CD4-positive, alpha-beta memory T cell (primary cell): Measurements from ENCODE around the gene PI4KA. TPM values are rescaled to one million over a fixed set of nuclear protein-coding genes. Genes with fewer than 3 reads are reported as not detected.
A peak's percentile ranks its signal among the peaks of the same experiment; 100 is the strongest.
"Not testable (repeated sequence)": the region's sequence is repeated elsewhere in the genome, so short reads cannot be mapped to it uniquely, and the experiment has no call there.

Experiments used
- CTCF ChIA-PET: fragments of 350-600 bp; sonication (Branson Sonifier 250); formaldehyde crosslinking; loops from one replicate; lab custom pipeline; 2021; ENCODE audit warnings: inconsistent platforms; ENCODE audit not compliant: partially characterized antibody; lab: Charles Lee
- POLR2A ChIA-PET: fragments of 350-600 bp; sonication (Branson Sonifier 250); formaldehyde crosslinking; loops from one replicate; lab custom pipeline; 2021; ENCODE audit not compliant: partially characterized antibody; lab: Charles Lee
- DNase-seq, 5 donors: peaks; one replicate each; pipeline versions ENCODE4 v3.0.0 to v3.0.0-alpha.2; 2020 to 2022; ENCODE audit warnings: mixed read lengths in 1 of 5
- H3K27ac ChIP-seq: one replicate; pipeline ENCODE4 v1.7.0; 2013; ENCODE audit warnings: low read depth, low read length
- H3K27me3 ChIP-seq: 2 replicates; pipeline ENCODE4 v1.7.0; 2013; ENCODE audit warnings: mild to moderate bottlenecking, low read length, moderate library complexity; ENCODE audit not compliant: insufficient read depth
- H3K36me3 ChIP-seq: 2 replicates; pipeline ENCODE4 v1.7.0; 2013; ENCODE audit warnings: mild to moderate bottlenecking, low read length, moderate library complexity; ENCODE audit not compliant: insufficient read depth
- H3K4me1 ChIP-seq: 2 replicates; pipeline ENCODE4 v1.7.0; 2013; ENCODE audit warnings: mild to moderate bottlenecking, low read length, moderate library complexity; ENCODE audit not compliant: insufficient read depth
- H3K4me3 ChIP-seq, 2 donors: one replicate each; pipeline ENCODE4 v1.7.0; 2013; ENCODE audit warnings: low read length in 2 of 2, mild to moderate bottlenecking in 1 of 2
- H3K9me3 ChIP-seq, 2 donors: one replicate each; pipeline ENCODE4 v1.7.0; 2013; ENCODE audit warnings: low read length in 2 of 2, control low read depth in 1 of 2; ENCODE audit not compliant: control insufficient read depth in 1 of 2
- H3K27ac Mint-ChIP-seq, 7 donors: one replicate each; pipeline ENCODE4 v1.8.0; 2020 to 2021; ENCODE audit warnings: mixed read lengths in 7 of 7, mild to moderate bottlenecking in 6 of 7, inconsistent platforms in 3 of 7, moderate library complexity in 3 of 7
- H3K27me3 Mint-ChIP-seq, 2 donors: one replicate each; pipeline ENCODE4 v1.8.0; 2020 to 2021; ENCODE audit warnings: mixed read lengths in 2 of 2
- H3K36me3 Mint-ChIP-seq, 2 donors: one replicate each; pipeline ENCODE4 v1.8.0; 2020 to 2021; ENCODE audit warnings: mixed read lengths in 2 of 2, inconsistent platforms in 1 of 2, mild to moderate bottlenecking in 1 of 2
- H3K4me1 Mint-ChIP-seq, 4 donors: one replicate each; pipeline ENCODE4 v1.8.0; 2020 to 2021; ENCODE audit warnings: mixed read lengths in 4 of 4, mild to moderate bottlenecking in 1 of 4
- H3K4me3 Mint-ChIP-seq, 8 donors: one replicate each; pipeline ENCODE4 v1.8.0; 2020 to 2021; ENCODE audit warnings: mixed read lengths in 8 of 8, mild to moderate bottlenecking in 7 of 8, moderate library complexity in 6 of 8, inconsistent platforms in 3 of 8
- H3K9me3 Mint-ChIP-seq, 8 donors: one replicate each; pipeline ENCODE4 v1.8.0; 2020 to 2021; ENCODE audit warnings: mixed read lengths in 8 of 8, mild to moderate bottlenecking in 5 of 8, inconsistent platforms in 3 of 8, moderate library complexity in 1 of 8
- intact Hi-C: fragments of 100-400 bp; cut with micrococcal nuclease; formaldehyde crosslinking; loops from one replicate; pipeline ENCODE4 v1.15.1; 2023
- polyA plus RNA-seq, 2 donors: library from polyadenylated mRNA; unstranded; fragments of 300-500 nt; fragmentation: Illumina TruSeq; gene quantifications; one replicate each; pipeline ENCODE4 v1.2.3, GENCODE V29; 2021
- total RNA-seq, 2 experiments: library from RNA; stranded (reverse); gene quantifications; one replicate each; pipeline ENCODE4 v1.2.3, GENCODE V29; 2021

PI4KA gene
- total and polyA plus RNA-seq, 4 experiments from 2014 or later = 31.5 to 145 (median 110) TPM

DNA sequence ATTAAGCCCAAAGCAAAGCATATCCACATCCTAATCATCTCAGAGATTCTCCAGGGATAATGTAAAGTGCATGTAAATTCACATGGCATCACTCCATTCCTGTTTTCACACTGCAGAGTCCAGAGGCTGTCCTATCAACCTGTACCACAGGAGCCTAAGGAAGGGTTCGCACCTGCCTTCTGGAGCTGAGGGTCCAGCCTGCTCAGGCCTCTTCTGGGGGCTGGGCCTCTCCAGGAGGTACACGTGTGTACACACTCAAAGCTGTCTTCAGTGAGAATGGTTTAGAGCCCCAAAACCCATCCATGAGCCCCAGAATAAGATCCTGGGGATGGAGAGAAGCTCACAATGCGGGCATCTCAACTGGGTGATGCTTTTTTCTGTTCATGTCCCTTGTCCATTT, 23.9 kb downstream of the PI4KA start:
- Mint-ChIP-seq H3K9me3 (no peaks in the 10 kb centered on the region), H3K4me1 (peaks cover 8 to 20% (median 13%) of the 10 kb centered on the region in 4 donors), H3K27me3 (no peaks in the 10 kb centered on the region), H3K27ac (no peak overlapping the region), H3K36me3 (peaks cover 28 to 37% of the 10 kb centered on the region in 2 donors), H3K4me3 (no peak overlapping the region)
- Histone ChIP-seq H3K4me3 (no peak overlapping the region), H3K9me3 (no peaks in the 10 kb centered on the region), H3K4me1 (peaks cover 6% of the 10 kb centered on the region), H3K36me3 (peaks cover 35% of the 10 kb centered on the region), H3K27ac (no peak overlapping the region), H3K27me3 (no peaks in the 10 kb centered on the region)
- intact Hi-C loops = no loop called here
- ChIA-PET CTCF (interaction anchor here (1.0 kb wide), 1 partner anchor 11 kb away, joined by 3 read pairs; no protein-coding TSS in a partner anchor), POLR2A (interaction anchor here (0.6 kb wide), 1 partner anchor 44 kb away, joined by 3 read pairs; no protein-coding TSS in a partner anchor)
- no peak for DNase-seq

DNA sequence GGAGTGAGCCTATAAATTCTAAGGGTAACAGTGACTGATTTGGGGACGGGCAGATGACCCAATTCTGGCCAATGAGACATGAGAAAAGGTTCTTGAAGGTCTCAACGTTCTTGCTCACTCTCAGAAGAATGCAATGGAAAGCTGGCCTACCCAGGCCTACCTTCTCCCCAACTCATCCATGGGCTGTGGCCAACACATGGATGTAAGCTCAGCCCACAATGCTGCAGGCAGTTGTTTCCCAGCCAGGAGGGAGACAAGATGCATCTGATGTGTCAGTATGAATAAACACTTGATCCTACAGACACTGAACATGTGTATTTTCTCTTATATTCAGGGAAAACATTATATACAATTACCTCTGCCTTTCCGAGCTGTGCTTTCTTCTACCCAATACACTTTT, 24.4 kb downstream of the PI4KA start:
- intact Hi-C loops = no loop called here
- Mint-ChIP-seq H3K27ac (no peak overlapping the region), H3K36me3 (peaks cover 31 to 42% of the 10 kb centered on the region in 2 donors), H3K4me3 (no peak overlapping the region), H3K9me3 (no peaks in the 10 kb centered on the region), H3K27me3 (no peaks in the 10 kb centered on the region), H3K4me1 (peaks cover 8 to 15% (median 9%) of the 10 kb centered on the region in 4 donors)
- no peak for DNase-seq
- no peak overlapping the region for H3K4me3 ChIP-seq
- no peaks in the 10 kb centered on the region for H3K9me3 ChIP-seq
- H3K36me3 ChIP-seq = peaks cover 35% of the 10 kb centered on the region
- ChIA-PET CTCF (no interaction called here), POLR2A (interaction anchor here (0.6 kb wide), 1 partner anchor 45 kb away, joined by 3 read pairs; no protein-coding TSS in a partner anchor)
- no peaks in the 10 kb centered on the region for H3K27me3 ChIP-seq
- peaks cover 6% of the 10 kb centered on the region for H3K4me1 ChIP-seq
- H3K27ac ChIP-seq = no peak overlapping the region

DNA sequence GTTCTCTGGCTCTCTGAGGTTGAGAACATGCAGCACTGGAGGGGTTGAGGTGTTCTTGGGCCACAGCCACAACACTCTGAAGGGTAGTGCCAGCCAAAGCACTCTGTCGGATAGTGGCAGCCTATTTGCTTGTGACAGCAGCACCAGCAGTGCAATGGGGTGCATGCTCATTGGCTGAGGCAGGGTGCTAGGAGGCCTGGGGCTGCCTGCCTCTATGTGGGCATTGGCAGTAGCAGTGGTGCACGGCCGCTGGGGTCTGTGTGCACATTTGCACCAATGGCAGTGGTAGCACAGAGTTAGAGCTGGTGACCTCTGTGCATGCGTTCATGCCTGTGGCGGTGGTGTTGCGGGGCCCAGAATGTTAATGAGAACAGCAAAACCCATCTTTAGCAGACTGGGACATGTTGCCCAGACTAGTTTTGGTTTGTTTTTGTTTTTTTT, 25.4 kb downstream of the PI4KA start:
- CTCF ChIA-PET = no interaction called here
- no peaks in the 10 kb centered on the region for H3K9me3 ChIP-seq
- POLR2A ChIA-PET = no interaction called here
- H3K36me3 ChIP-seq = peaks cover 32% of the 10 kb centered on the region
- DNase-seq = no peak
- peaks cover 6% of the 10 kb centered on the region for H3K4me1 ChIP-seq
- intact Hi-C loops = no loop called here
- no peaks in the 10 kb centered on the region for H3K27me3 ChIP-seq
- Mint-ChIP-seq H3K27ac (peak overlapping the region in 4 of 7 donors; percentile 45 to 76 (median 62)), H3K36me3 (peaks cover 36 to 52% of the 10 kb centered on the region in 2 donors), H3K27me3 (no peaks in the 10 kb centered on the region), H3K9me3 (no peaks in the 10 kb centered on the region), H3K4me1 (peaks cover 2 to 6% (median 4%) of the 10 kb centered on the region in 4 donors), H3K4me3 (no peak overlapping the region)
- no peak overlapping the region for H3K4me3 ChIP-seq
- H3K27ac ChIP-seq = no peak overlapping the region

- no peaks in the 10 kb centered on the region for H3K9me3 ChIP-seq
- H3K27ac Mint-ChIP-seq = peak overlapping the region in 1 of 7 donors; percentile 68
- intact Hi-C loops = no loop called here
- no peak overlapping the region for H3K4me3 Mint-ChIP-seq
- no peaks in the 10 kb centered on the region for H3K4me1 ChIP-seq
- H3K4me3 ChIP-seq = no peak overlapping the region
- H3K36me3 Mint-ChIP-seq = peaks cover 56 to 76% of the 10 kb centered on the region in 2 donors
- POLR2A ChIA-PET = no interaction called here
- H3K36me3 ChIP-seq = peaks cover 37% of the 10 kb centered on the region
- no peaks in the 10 kb centered on the region for H3K9me3 Mint-ChIP-seq
- no peak overlapping the region for H3K27ac ChIP-seq
- no peaks in the 10 kb centered on the region for H3K4me1 Mint-ChIP-seq
- H3K27me3 Mint-ChIP-seq = no peaks in the 10 kb centered on the region
- CTCF ChIA-PET = no interaction called here
- H3K27me3 ChIP-seq = no peaks in the 10 kb centered on the region
- no peak for DNase-seq
Observed at GRCh38 chr22:20829491-20830134, 29.0 kb downstream of the PI4KA start.

DNA sequence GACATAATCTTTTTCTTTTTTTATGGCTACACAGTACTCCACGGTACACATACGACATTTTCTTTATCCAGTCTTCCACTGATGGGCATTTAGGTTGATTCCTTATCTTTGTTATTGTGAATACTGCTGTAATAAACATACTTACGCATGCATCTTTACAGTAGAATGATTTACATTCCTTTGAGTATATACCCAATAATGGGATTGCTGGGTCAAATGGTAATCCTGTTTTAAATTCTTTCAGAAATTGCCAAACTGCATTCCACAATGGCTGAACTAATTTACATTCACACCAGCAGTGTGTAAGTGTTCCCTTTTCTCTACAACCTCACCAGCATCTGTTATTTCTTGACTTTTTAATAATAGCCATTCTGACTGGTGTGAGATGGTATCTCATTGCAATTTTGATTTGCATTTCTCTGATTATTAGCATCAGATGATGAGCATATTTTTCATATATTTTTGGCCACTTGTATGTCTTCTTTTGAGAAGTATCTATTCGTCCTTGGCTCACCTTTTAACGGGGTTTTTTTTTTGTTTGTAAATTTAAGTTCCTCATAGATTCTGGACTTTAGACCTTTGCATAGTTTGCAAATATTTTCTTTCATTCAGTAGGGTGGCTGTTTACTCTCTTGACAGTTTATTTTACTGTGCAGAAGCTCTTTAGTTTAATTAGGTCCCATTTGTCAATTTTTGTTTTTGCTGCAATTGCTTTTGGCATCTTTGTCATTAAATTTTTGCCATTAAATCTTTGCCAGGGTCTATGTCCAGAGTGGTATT, 32.0 kb downstream of the PI4KA start:
- H3K27me3 ChIP-seq, intact Hi-C loops, H3K4me1 Mint-ChIP-seq, H3K27ac ChIP-seq, H3K4me3 ChIP-seq, H3K9me3 ChIP-seq, CTCF ChIA-PET, H3K9me3 Mint-ChIP-seq, H3K27me3 Mint-ChIP-seq, H3K4me3 Mint-ChIP-seq, H3K4me1 ChIP-seq, POLR2A ChIA-PET, DNase-seq: not testable (repeated sequence)
- H3K27ac Mint-ChIP-seq = peak overlapping the region in 1 of 7 donors; percentile 6
- peaks cover 53 to 73% of the 10 kb centered on the region in 2 donors for H3K36me3 Mint-ChIP-seq
- H3K36me3 ChIP-seq = peaks cover 31% of the 10 kb centered on the region

DNA sequence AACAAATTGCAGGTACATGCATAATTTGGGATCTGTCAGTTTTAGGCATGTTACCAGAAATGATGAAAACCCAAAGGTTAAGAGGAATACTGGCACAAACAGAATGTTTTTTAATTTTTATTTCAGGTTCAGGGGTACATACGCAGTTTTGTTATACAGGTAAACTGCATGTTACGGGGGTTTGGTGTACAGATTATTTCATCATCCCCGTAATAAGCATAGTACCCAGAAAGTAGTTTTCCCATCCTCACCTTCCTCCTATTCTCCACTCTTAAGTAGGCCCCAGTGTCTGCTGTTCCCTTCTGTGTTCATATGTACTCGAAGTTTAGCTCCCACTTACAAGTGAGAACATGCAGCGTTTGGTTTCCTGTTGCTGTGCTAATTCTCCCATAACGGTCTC, 33.0 kb downstream of the PI4KA start:
- ChIA-PET POLR2A (no interaction called here), CTCF (no interaction called here)
- peaks cover 52 to 70% of the 10 kb centered on the region in 2 donors for H3K36me3 Mint-ChIP-seq
- Histone ChIP-seq H3K36me3 (peaks cover 27% of the 10 kb centered on the region), H3K9me3 (no peaks in the 10 kb centered on the region), H3K4me1 (no peaks in the 10 kb centered on the region), H3K27ac (no peak overlapping the region), H3K4me3 (no peak overlapping the region), H3K27me3 (no peaks in the 10 kb centered on the region)
- intact Hi-C loops = no loop called here
- H3K4me1 Mint-ChIP-seq = no peaks in the 10 kb centered on the region
- H3K27ac Mint-ChIP-seq = peak overlapping the region in 1 of 7 donors; percentile 35
- no peak for DNase-seq
- H3K4me3 Mint-ChIP-seq = no peak overlapping the region
- H3K27me3 Mint-ChIP-seq = no peaks in the 10 kb centered on the region
- H3K9me3 Mint-ChIP-seq = no peaks in the 10 kb centered on the region

DNA sequence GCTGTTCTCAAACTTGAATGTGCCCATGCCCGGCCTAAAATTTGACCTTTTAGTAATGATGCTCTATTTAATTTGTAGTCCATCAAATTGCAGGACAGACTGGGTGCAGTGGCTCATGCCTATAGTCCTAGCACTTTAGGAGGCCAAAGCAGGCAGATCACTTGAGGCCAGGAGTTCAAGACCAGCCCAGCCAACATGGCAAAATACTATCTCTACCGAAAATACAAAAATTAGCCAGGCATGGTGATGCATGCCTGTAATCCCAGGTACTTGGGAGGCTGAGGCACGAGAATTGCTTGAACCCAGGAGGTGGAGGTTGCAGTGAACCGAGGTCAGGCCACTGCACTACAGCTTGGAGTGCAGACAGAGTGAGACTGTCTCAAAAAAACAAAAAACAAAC, 33.4 kb downstream of the PI4KA start:
- H3K4me1 ChIP-seq, POLR2A ChIA-PET, H3K4me1 Mint-ChIP-seq, H3K27me3 Mint-ChIP-seq, DNase-seq, H3K9me3 Mint-ChIP-seq, H3K4me3 ChIP-seq, H3K4me3 Mint-ChIP-seq, H3K27me3 ChIP-seq, CTCF ChIA-PET, H3K9me3 ChIP-seq, H3K27ac ChIP-seq, intact Hi-C loops: not testable (repeated sequence)
- peak overlapping the region in 2 of 7 donors; percentile 6 to 12 for H3K27ac Mint-ChIP-seq
- H3K36me3 Mint-ChIP-seq = peaks cover 52 to 71% of the 10 kb centered on the region in 2 donors
- H3K36me3 ChIP-seq = peaks cover 27% of the 10 kb centered on the region
